ENCODE data around the gene SLC9A1. TPM values are rescaled to one million over a fixed set of nuclear protein-coding genes. Genes with fewer than 3 reads are reported as not detected.

Gene SLC9A1
- 10.0 and 11.4 TPM in 2 replicates for total RNA-seq

DNA sequence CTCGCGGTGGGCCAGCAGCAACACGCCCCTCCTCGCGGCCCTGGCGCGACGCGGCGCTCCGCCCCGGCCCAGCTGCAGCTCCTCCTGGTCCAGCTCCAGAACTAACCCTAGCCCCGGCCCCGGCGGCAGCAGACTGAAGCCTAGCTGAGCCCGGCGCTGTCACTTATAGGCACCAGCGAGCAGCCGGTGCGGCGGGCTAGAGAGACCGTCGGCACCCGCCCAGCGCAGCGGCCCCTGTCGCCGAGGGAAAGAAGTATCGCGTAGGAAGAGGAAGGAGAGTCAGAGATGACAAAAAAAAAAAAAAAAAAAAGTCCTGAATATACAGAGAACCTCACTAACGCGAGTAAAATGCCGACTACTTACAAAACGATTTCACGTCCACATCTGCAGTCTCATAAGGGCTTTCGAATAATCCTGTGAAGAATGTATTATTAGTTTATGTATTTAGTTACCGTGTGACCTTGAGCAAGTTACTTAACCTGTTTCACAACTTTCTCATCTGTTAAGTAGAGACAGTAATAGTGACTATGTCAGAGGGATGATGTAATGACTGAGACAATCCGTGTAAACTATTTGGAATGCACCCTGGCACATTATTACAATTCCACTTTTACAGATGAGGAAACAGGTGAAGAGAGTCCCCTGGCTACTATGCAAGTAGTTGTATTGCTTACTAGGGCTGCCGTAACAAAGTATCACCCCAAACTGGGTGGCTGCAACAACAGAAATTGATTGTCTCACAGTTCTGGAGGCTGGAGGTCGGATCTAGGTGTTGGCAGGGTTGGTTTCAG, at the start of gene SLC9A1:
SLC9A1 (minus strand) TSS at position 135 of the 791 bp plus-strand sequence. CDS start 791 bp downstream, outside the sequence.

Other genes with a start within 250 kb of the SLC9A1 start
- gene NR0B2, start 241.2 kb downstream of the SLC9A1 start, total RNA-seq = not detected in 2 replicates
- gene NUDC, start 233.4 kb downstream of the SLC9A1 start, total RNA-seq = 14.5 and 18.9 TPM in 2 replicates
- 16.1 and 23.2 TPM in 2 replicates for gene KDF1, start 194.7 kb downstream of the SLC9A1 start, total RNA-seq
- 31.0 and 40.2 TPM in 2 replicates for gene TRNP1, start 161.4 kb downstream of the SLC9A1 start, total RNA-seq
- 245 and 286 TPM in 2 replicates for gene TENT5B, start 142.3 kb downstream of the SLC9A1 start, total RNA-seq
- 19.2 and 20.2 TPM in 2 replicates for gene WDTC1, start 79.5 kb upstream of the SLC9A1 start, total RNA-seq
- 26.7 and 32.6 TPM in 2 replicates for gene TMEM222, start 167.0 kb upstream of the SLC9A1 start, total RNA-seq
- gene SYTL1, start 186.9 kb upstream of the SLC9A1 start, total RNA-seq = 165 and 225 TPM in 2 replicates
- gene MAP3K6, start 211.8 kb upstream of the SLC9A1 start, total RNA-seq = 28.3 and 35.2 TPM in 2 replicates
- not detected in 2 replicates for gene FCN3, start 219.7 kb upstream of the SLC9A1 start, total RNA-seq
- 0.65 and 0.79 TPM in 2 replicates for gene CD164L2, start 228.2 kb upstream of the SLC9A1 start, total RNA-seq
- gene GPR3, start 237.5 kb upstream of the SLC9A1 start, total RNA-seq = 0.11 TPM in 1 of 2 replicates, not detected in the other

Data from placental epithelial cell (primary cell).